Activated gamma-delta T cell treated with Interleukin-2 at 50 U/mL for 16 hours (primary cell): ENCODE measurements around the gene CPB2.

Source experiments
- DNase-seq: peaks from one replicate; pipeline ENCODE4 v3.0.0-alpha.2; 2020

The CPB2 gene

DNA sequence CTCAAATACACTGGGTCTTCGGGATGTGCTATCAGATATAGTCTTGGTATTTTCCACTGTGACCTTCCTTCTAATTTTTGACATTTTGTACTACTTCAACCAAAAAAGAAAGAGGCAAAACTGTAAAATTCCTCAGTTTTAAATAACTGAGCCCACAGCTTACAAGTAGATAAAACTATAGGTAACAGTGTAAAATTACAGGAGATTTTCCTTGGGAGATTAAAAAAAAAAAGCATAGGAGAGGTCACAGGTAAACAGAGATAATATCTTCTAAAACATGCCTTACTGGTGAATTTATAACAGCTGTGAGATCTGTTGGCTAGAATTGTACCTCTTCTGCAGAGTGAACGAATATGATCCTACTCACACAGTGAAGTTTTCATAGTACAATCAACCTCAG, 59.4 kb downstream of the CPB2 start:
- no peak for DNase-seq

DNA sequence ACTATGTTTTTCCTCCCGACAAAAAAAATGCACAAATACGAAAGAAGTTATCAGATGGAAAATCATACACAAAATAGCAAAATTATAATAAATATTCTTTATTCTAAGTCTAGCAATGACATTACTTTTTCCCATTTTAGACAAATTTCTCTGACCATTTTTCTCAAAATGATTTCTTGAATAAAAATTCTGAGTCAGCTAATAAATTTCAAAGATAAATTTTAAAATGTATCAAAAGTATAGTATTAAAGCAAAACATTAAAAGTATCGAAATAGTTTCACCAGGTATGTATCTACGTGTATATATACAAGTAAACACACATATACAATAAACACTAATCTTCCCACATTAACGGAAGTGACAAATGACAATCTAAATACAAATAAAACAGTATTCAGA, 61.2 kb downstream of the CPB2 start:
- DNase-seq = no peak

DNA sequence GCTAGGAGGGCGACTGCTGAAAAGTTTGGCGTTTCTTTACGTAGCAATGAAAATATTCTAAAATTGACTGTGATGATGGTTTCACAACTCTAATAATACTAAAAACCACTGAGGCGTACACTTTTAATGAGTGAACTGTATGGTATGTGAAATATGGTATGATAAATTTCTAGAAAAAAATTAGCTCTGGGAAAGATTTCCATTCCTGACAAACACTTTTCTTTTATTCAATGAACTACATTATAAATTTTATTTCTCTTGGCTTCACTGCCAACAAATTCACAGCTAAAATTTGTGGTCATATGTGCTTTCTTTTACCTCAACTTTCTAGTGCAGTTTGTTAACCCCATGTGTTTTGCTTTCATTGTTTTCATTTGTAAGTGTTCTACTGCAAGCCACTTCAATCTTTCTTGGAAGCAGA, 63.4 kb downstream of the CPB2 start:
- DNase-seq = no peak

DNA sequence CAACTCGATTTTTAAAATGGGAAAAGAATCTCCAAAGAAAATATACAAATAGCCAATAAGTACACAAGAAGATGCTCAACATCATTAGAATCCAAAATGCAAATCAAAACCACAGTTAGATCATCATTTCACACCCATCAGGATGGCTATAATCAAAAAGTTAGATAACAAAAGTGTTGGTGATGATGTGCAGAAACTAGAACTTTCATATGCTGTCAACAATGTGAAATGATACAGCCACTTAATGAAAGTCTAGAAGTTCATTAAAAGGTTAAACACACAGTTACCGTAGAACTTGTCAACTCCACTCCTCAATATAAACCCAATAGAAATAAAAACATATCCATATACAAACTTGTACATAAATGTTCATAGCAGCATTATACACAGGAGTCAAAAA, 64.1 kb downstream of the CPB2 start:
- DNase-seq = no peak

DNA sequence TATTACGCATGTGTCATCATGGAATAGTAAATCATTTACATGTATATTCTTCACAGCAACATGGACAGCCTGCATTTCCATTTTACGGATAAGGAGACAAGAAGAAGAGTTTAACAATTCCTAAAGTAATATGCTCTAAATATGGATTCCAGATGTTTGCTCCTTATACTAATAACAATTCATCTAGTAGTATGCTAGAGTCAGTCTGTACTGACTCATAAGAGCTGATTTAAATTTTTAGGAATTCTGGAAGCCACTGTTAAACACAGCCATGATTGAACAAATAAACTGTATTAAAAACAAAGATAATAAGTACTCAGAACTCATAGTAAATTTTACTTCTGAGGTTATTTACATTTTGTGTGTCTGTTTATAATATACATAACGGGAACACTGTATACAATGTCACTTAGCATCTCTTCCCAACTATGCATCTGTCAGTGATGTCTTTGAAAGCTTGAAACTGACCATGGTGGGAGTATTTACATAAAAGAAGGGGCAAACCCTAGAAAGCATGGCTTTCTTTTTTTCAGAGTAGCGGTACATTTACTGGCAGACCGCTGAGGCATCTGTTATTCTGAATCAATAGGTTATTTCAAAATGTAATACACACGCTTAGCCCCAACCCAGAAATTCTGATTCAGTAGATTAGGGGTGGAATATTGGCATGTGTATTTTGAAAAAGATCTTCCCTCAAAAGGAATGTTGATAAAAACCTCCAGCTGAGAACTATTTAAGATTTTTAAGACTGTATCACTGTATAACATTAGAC, 65.2 kb downstream of the CPB2 start:
- no peak for DNase-seq

DNA sequence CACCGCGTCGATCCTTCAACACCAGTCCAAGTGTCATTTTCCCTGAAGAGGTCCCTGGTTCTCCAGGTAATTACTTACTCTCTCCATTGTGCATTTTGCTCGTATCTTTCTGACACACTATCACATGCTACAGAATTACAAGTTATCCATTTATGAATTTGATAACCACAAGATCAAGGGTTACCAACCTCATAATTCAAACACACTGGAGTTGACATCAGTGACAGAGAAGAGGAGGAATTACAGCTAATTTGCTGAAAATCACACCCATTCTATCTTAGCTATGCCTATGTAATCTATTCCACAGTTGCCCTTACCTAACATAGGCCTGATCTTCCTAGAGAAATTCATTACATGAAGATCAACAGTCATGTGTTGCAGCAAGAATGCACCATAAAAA, 66.5 kb downstream of the CPB2 start:
- no peak for DNase-seq

DNA sequence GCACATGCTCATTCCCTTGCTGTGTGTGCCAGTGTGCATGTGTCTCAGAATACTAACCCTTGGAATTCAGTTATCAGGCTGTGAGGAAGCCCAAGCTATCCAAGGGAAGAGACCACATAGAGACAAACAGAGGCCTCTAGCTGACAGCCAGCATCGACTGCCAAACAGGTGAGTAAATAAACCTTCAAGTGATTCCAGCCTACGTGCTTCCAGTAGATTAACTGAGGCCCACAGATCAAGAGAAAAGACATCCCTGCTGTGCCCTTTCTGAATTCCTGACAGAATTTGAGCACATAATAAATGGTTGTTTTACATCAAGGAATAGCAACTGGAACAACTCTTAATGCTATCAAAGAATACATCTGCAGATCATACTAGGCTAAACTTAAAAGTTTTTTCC, 69.8 kb downstream of the CPB2 start:
- no peak for DNase-seq

DNA sequence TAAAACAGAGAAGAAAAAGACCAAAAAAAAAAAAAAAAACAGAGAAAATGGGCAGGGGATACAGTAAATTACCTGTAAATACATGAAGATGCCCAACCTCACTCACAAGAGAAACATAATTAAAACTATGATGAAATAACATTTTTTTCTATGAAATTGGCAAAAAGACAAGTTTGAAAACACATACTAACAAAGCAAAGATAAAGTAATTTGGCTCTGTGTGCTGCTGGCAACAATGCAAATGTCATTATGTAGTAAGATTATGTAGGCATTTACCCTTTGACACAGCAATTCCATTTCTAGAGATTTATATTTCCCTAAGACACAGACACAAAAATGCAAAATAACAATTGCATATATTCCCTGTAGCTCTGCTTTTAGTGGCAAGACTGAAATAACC, 72.5 kb downstream of the CPB2 start:
- no peak for DNase-seq

DNA sequence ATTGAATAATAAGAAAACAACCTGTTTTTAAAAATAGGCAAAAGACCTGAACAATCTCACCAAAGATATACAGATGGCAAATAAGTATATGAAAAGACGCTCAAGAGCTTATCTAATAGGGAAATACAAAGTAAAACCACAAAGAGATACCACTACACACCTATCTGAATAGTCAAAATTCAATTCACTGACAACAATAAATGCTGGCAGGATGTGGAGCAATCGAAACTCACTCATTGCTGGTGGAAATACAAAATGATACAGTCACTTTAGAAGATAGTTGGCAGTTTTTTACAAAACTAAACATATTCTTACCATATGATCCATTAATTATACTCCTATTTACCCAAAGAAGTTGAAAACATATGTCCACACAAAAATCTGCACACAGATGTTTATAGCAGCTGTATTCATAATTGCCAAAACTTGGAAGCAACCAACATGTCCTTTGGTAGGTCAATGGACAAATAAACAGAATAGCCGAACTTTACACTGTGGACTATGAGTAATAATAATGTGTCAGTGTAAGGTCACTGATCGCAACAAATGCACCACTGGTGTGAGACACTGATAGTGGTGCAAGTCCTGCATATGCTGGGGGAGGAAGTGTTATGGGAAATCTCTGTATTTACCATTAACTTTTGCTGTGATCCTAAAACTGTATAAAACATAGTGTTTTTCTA, 73.1 kb downstream of the CPB2 start:
- DNase-seq = no peak

DNA sequence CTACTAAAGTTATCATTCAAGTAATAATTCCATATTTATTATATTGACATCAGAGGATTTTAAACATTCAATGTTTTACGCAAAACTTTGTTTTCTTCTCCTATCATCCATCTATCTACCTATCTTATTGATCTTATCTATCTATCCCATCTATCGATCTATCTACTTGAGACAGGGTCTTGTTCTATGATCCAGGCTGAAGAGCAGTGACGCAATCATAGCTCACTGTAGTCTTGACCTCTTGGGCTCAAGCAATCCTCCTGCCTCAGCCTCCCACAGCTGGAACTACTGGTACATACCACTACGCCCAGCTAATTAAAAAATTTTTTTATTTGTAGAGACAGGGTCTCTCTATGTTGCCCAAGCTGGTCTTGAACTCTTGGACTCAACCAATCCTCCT, 79.7 kb downstream of the CPB2 start:
- no peak for DNase-seq

DNA sequence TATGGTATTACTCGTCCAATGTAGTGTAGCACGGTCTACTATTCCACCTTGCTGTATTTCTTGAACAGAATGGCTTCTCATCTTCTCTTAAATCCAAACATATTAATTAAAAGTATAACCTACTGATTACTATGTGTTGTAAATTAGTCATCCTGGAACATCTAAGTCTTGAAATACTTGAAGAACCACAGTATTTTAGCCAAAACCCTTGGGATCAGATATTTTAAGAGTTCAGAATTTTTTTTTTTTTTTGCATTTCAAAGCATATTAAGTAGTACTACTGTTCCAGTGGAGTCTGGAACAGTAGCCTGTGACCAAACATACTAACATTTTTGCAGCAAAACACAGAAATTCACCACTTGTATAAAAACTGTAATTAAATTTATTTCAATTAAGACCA, 82.4 kb downstream of the CPB2 start:
- no peak for DNase-seq

DNA sequence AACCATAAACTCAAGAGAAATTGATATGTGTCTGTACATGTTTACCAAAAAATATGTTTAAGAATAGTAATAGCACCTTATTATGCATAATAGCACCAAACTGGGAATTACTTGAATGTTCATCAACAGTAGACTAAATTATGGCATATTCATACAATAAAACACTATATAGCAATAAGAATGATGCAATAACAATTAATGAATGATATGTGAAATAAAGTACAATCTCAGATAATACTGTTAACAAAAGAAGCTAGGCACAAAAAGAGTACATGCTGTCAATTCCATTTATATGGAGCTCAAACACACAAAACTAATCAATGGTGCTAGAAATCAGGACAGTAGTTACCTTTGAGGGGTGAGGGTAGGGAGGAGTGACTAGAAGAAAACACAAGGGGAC, 88.6 kb downstream of the CPB2 start:
- DNase-seq = no peak

DNA sequence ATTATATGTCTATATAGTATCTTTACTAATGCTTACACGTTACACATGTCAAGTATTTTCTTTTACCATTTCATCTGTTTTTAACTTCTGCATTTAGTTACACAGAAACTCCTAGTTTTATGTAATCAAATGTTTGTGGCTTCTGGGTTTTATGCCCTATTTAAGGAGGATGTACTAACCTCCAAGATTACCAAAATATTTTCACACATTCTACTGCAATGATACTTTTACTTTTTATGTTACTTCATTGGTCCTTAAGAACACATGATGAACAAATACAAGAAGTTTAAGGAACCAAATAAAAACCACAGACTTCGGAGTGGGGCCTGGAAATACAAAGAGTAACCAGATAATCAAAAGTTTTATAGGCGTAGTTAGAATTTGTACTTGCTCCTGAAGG, 89.5 kb downstream of the CPB2 start:
- DNase-seq = no peak

DNA sequence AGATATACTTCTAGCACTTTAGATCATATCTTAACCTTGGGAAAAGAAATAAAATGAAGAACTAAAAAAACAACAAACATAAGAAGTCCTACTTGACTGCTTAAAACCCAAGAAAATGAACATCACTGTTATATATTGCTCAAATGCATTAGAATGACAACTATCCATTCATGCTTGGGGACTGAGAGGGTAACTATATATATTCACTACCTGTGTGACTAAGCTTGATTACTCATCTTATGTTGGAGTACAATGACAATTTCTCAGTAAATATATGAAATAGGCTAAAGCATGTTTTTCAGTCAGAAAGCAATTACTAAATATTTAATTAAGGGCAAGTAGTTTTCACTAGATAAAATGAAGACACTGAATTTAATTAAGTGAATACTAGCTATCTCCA, 92.4 kb downstream of the CPB2 start:
- no peak for DNase-seq

DNA sequence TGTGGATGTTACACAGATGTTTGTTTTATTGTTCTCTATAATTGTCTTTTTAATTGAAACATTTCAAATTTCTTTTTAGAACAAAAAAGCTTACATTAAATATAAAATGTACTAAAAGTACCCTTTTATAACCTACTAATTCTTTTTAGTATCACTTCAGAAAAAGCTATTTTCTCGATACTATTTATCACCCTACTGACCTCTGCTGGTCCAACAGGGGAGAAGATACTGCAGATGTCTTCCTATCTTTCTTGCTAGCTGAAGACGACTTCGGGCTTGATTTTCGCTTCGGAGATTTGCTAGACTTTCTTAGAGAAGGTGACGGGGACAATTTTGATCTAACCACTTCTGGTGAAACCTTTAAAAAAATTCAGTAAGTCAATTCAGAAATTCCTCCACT, 94.7 kb downstream of the CPB2 start:
- DNase-seq = no peak

DNA sequence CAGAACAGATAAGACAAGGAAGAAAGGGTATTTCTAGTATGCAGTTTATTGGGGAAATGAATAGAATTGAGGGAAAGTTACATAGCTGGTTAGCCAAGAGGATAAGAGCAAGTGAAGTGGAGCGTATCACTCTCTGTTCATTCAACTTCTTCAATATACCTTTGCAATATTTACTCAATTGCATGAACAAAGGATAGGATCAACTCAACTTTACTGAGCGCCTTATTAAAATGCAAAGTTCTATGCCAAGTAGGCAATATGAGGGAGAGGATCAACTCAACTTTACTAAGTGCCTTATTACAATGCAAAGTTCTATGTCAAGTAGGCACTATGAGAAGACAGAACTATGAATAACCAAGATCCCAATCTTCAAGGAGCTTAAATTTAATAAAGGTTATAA, 96.2 kb downstream of the CPB2 start:
- DNase-seq = no peak

DNA sequence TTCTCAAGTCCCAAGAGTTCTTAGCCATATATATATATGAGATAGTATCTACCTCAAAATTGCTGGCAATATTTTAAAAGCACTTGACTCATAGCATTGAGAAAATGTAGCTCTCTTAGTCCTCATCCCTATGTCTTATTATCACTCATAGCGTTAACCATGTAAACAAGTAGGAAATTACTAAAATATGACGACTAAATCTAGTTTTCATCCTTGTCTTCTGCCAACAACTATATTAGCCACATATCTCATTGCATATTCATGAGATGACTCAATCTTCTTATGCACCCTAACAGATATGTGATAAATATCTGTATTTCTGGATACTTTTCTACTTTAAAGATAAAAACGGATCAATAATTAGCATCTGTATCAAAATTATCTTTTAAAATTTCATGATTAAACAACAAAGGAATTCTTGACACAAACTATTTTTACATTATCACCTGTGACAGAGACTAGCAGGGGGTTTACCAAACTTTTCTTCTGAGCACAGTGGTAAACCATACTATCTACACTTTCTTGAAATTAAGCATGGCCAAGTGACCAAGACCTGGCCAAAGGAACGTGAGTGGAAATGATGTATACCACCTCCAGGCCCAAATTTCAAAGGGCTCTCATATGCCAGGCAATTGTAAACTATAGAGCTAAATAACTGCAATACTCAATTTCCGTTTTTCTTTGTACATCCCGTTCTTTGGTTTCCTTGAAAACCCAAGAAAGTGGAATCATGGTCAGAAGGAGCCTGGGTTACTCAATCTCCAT, 98.0 kb downstream of the CPB2 start:
- DNase-seq = no peak

DNA sequence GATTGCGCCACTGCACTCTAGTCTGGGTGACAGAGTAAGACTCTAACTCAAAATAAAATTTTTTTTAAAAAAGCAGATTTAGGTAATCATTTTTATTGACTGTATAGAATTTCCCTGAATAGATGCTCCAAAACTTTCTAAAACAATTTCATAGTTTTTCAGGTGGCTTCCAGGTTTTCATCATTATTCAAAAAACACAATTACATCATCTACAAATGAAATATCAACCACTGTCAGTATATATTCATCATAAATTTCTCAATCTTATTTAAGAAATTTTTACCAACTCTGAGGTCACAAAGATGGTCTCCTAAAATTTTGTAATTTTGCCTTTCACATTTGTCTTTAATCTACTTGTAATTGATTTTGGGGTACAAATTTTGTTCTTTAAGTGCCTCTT, 100.3 kb downstream of the CPB2 start:
- no peak for DNase-seq
